Measurements from ENCODE around the gene FLT1. TPM values are rescaled to one million over a fixed set of nuclear protein-coding genes. Genes with fewer than 3 reads are reported as not detected.

The FLT1 gene
- total RNA-seq, 1 donor from 2014 or later: 46.0 TPM

GRCh38 chr13:28392896-28393505, 101.9 kb downstream of the FLT1 start:
- Histone ChIP-seq H3K4me1 (no peaks in the 10 kb centered on the region), H3K36me3 (no peaks in the 10 kb centered on the region), H3K4me3 (no peak overlapping the region), H3K27me3 (no peaks in the 10 kb centered on the region), H3K27ac (no peak overlapping the region), H3K9me3 (no peaks in the 10 kb centered on the region)
- no peak for TF ChIP-seq CTCF (IDR thresholded peaks at IDR 0.05)
- no peak for DNase-seq (ENCODE audit: low spot score in 2 of 2)
- intact Hi-C loops (cut with DNase I): no loop called here

GRCh38 chr13:28392428-28392827, 102.5 kb downstream of the FLT1 start:
- no peak for DNase-seq (ENCODE audit: low spot score in 2 of 2)
- no peak for TF ChIP-seq CTCF (IDR thresholded peaks at IDR 0.05)
- intact Hi-C loops (cut with DNase I): no loop called here
- Histone ChIP-seq H3K36me3 (no peaks in the 10 kb centered on the region), H3K27ac (no peak overlapping the region), H3K4me1 (no peaks in the 10 kb centered on the region), H3K27me3 (no peaks in the 10 kb centered on the region), H3K9me3 (no peaks in the 10 kb centered on the region), H3K4me3 (no peak overlapping the region)

- no peak for TF ChIP-seq CTCF (IDR thresholded peaks at IDR 0.05)
- intact Hi-C loops (cut with DNase I): no loop called here
- Histone ChIP-seq H3K36me3 (no peaks in the 10 kb centered on the region), H3K4me3 (no peak overlapping the region), H3K9me3 (no peaks in the 10 kb centered on the region), H3K27ac (no peak overlapping the region), H3K27me3 (no peaks in the 10 kb centered on the region), H3K4me1 (no peaks in the 10 kb centered on the region)
- no peak for DNase-seq (ENCODE audit: low spot score in 2 of 2)
Measured at GRCh38 chr13:28387740-28388501, 107.0 kb downstream of the FLT1 start.

GRCh38 chr13:28385362-28385761, 109.6 kb downstream of the FLT1 start:
- Histone ChIP-seq H3K27ac (no peak overlapping the region), H3K4me1 (no peaks in the 10 kb centered on the region), H3K27me3 (no peaks in the 10 kb centered on the region), H3K9me3 (no peaks in the 10 kb centered on the region), H3K36me3 (no peaks in the 10 kb centered on the region), H3K4me3 (no peak overlapping the region)
- intact Hi-C loops (cut with DNase I): no loop called here
- no peak for TF ChIP-seq CTCF (IDR thresholded peaks at IDR 0.05)
- no peak for DNase-seq (ENCODE audit: low spot score in 2 of 2)

- Histone ChIP-seq H3K27me3 (no peaks in the 10 kb centered on the region), H3K9me3 (no peaks in the 10 kb centered on the region), H3K4me1 (no peaks in the 10 kb centered on the region), H3K4me3 (no peak overlapping the region), H3K36me3 (no peaks in the 10 kb centered on the region), H3K27ac (no peak overlapping the region)
- no peak for TF ChIP-seq CTCF (IDR thresholded peaks at IDR 0.05)
- intact Hi-C loops (cut with DNase I): no loop called here
- no peak for DNase-seq (ENCODE audit: low spot score in 2 of 2)
Measured at GRCh38 chr13:28384789-28385188, 110.1 kb downstream of the FLT1 start.

Data from ascending aorta (tissue), 2 donors.